ENCODE measurements around the gene ASB18. TPM values are rescaled to one million over a fixed set of nuclear protein-coding genes. Genes with fewer than 3 reads are reported as not detected.

Gene ASB18
- total RNA-seq, 4 donors from 2014 or later: not detected

DNA sequence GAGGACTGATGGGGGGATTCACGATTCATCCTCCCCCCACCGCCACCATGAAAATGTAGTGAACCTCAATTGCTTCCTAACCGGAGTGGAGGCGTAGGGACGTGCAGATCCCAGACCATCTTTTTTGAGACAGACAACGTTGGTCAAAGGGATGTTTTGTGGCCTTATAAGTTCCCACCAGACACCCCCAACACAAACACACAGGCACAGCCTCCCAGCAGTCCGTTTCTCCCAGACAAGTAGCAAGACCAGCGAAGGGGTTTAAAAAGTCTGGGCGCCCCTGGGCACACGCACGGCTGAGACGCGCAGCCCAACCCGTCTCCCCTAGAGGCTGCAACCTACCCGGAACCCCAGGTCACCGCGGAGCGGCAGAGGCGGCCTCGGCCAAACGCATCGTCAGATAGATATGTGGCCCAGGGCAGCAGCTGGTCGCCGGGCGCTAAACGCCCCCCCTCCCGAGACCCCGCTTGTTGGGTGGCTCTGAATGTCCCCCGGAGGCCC, 97.4 kb downstream of the ASB18 start:
- intact Hi-C loops (cut with DNase I; ENCODE audit: low total_unique reads): no loop called here
- Histone ChIP-seq H3K27me3 (peaks cover 50 to 77% of the 10 kb centered on the region in 2 donors), H3K4me1 (peaks cover 0 to 43% of the 10 kb centered on the region in 2 donors), H3K4me3 (peak overlapping the region in 1 of 2 donors; percentile 12), H3K36me3 (no peaks in the 10 kb centered on the region), H3K27ac (no peak overlapping the region), H3K9me3 (no peaks in the 10 kb centered on the region)
- TF ChIP-seq POLR2A (IDR thresholded peaks at IDR 0.05) (no peak), CTCF (IDR thresholded peaks at IDR 0.05) (no peak)
- no peak for DNase-seq

GRCh38 chr2:236165842-236166795, 98.1 kb downstream of the ASB18 start:
- DNase-seq: no peak
- intact Hi-C loops (cut with DNase I; ENCODE audit: low total_unique reads): no loop called here
- H3K36me3 ChIP-seq: no peaks in the 10 kb centered on the region
- peak overlapping the region in 1 of 2 donors; percentile 22 for H3K4me3 ChIP-seq
- TF ChIP-seq CTCF (IDR thresholded peaks at IDR 0.05) (no peak), POLR2A (IDR thresholded peaks at IDR 0.05) (no peak)
- no peaks in the 10 kb centered on the region for H3K9me3 ChIP-seq
- H3K27ac ChIP-seq: no peak overlapping the region
- H3K27me3 ChIP-seq: peaks cover 45 to 77% of the 10 kb centered on the region in 2 donors
- peaks cover 0 to 43% of the 10 kb centered on the region in 2 donors for H3K4me1 ChIP-seq

- intact Hi-C loops (cut with DNase I; ENCODE audit: low total_unique reads): no loop called here
- H3K9me3 ChIP-seq: no peaks in the 10 kb centered on the region
- peaks cover 0 to 43% of the 10 kb centered on the region in 2 donors for H3K4me1 ChIP-seq
- DNase-seq: no peak
- peaks cover 43 to 74% of the 10 kb centered on the region in 2 donors for H3K27me3 ChIP-seq
- H3K27ac ChIP-seq: no peak overlapping the region
- H3K36me3 ChIP-seq: no peaks in the 10 kb centered on the region
- H3K4me3 ChIP-seq: no peak overlapping the region
- TF ChIP-seq CTCF (IDR thresholded peaks at IDR 0.05): no peak
- TF ChIP-seq POLR2A (IDR thresholded peaks at IDR 0.05): no peak
Measured at GRCh38 chr2:236164925-236165841, 99.0 kb downstream of the ASB18 start.

DNA sequence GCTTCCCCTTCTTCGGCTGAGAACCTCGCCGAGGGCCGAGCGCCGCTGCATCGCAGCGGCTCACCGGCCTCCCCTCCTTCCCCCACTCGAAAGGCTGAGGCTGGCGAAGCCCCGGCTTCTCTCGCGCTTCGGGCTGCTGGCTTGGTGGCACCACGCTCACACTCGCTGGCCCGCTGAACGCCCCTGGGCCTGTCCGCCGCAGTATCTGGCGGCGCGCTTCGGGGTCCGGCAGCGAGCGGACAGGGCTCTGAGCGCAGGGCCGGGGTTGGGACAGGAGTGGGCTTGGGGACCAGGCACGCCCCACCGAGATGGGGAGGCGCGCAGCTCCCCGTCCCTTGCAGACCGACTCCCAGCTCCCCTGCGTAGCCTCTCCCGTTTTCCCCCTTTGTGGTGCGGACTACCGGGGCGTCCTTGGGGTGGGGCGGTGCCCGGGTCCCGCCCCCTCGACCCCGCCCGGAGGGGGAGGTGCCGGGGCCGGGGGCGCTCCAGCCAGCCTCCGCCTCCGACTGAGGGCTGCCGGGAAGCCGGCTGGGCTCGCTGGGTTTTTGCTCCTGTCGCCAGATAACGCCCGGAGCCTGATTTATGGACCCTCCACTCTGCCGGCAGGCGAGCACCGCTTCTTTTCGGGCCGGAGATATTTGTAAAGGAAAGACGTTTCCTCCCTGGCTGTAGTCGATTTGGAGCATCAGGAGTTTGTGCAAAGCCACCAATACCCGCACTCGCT, 99.8 kb downstream of the ASB18 start:
- H3K9me3 ChIP-seq: no peaks in the 10 kb centered on the region
- no peak overlapping the region for H3K27ac ChIP-seq
- H3K4me1 ChIP-seq: peaks cover 0 to 43% of the 10 kb centered on the region in 2 donors
- DNase-seq: no peak
- H3K27me3 ChIP-seq: peaks cover 36 to 71% of the 10 kb centered on the region in 2 donors
- no peak for TF ChIP-seq POLR2A (IDR thresholded peaks at IDR 0.05)
- TF ChIP-seq CTCF (IDR thresholded peaks at IDR 0.05): no peak
- intact Hi-C loops (cut with DNase I; ENCODE audit: low total_unique reads): no loop called here
- H3K4me3 ChIP-seq: peak overlapping the region in 1 of 2 donors; percentile 7
- no peaks in the 10 kb centered on the region for H3K36me3 ChIP-seq

Measured in uterus (tissue), 4 donors.